Epithelial cell of prostate (primary cell): ENCODE data around the gene TRAF3.
"Not testable (repeated sequence)": the region's sequence is repeated elsewhere in the genome, so short reads cannot be mapped to it uniquely, and the experiment has no call there.

ENCODE experiments used
- DNase-seq: peaks from one replicate; pipeline ENCODE4 v3.0.0-alpha.2; 2011; ENCODE audit warnings: low read depth, low spot score
- H3K27ac ChIP-seq: fragments of 450-650 bp; 2 replicates; pipeline ENCODE4 v1.5.1; 2017; ENCODE audit warnings: mild to moderate bottlenecking

The TRAF3 gene

GRCh38 chr14:102802834-102803523 lies 25.7 kb downstream of the TRAF3 start:
- DNase-seq, result no peak
- no peak overlapping the region for H3K27ac ChIP-seq

- no peak for DNase-seq
- no peak overlapping the region for H3K27ac ChIP-seq
Observed at GRCh38 chr14:102804858-102805257, 27.6 kb downstream of the TRAF3 start.

DNA sequence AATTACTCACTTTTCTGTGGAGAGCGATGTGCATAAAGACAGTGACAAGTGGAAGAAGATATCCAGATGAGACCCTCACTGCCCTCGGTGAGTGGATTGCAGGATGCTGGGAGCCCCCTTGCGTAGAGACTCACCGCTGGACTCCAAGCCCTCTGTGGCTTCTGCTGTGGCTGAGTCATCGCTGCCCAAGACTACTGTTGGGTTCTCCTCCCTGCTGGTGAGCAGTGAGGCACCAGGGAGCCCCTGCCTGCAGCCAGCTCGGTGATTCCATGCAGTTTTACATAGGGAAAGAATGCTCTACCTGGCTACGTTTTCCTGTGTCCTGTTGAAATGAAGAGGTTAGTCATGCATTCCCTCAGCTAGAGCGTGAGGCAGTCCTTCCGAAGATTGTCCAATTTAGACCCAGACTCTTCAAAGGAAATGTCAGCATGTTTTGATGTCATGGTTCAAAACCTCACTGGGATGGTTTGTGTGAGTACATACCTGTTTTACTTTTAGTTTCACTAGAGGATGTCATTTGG lies 28.2 kb downstream of the TRAF3 start:
- DNase-seq, result no peak
- no peak overlapping the region for H3K27ac ChIP-seq

GRCh38 chr14:102805941-102806340 lies 28.7 kb downstream of the TRAF3 start:
- DNase-seq, result no peak
- no peak overlapping the region for H3K27ac ChIP-seq

DNA sequence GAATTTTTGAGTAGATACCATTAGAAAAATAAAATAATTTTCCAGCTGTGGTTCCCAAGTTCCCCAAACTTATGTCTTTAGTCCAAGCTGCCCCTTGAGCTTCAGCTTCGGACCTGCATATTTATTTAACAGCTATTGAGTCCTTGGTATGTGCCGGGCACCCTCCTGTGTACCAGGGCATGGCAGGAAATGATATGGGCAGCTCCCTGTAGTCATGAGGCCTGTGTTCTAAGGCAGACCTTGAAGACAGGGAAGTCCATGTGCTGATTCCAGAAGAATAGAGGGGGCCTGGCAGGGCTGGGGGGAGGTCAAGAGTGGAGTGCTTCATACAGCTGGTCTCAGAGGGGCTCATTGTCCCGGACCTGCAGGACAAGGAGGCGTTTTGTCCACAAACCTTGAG lies 29.2 kb downstream of the TRAF3 start:
- no peak for DNase-seq
- no peak overlapping the region for H3K27ac ChIP-seq

- H3K27ac ChIP-seq, result peak overlapping the region; percentile 28
- DNase-seq, result no peak
Observed at GRCh38 chr14:102807013-102807406, 29.8 kb downstream of the TRAF3 start.

DNA sequence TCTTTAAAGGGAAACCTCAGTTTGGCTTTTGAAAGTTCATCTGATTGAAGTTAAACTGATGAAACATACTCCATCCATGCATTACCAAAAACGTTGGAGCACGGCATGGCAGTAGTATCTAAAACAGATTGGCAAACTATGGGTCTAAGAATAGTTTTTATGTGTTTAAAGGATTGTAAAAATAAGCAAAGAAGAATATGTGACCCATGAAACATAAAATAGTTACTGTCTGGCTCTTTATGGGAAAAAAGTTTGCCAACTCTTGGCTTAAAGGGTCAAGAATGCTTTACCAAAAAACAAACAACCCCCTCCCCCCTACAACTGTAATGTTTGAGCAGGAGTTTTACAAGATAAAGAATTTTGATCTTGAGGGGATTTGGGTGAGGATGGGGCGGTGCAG lies 32.6 kb downstream of the TRAF3 start:
- H3K27ac ChIP-seq, result no peak overlapping the region
- DNase-seq, result no peak

GRCh38 chr14:102810523-102810922 lies 33.3 kb downstream of the TRAF3 start:
- no peak for DNase-seq
- H3K27ac ChIP-seq, result no peak overlapping the region

GRCh38 chr14:102811254-102811963 lies 34.2 kb downstream of the TRAF3 start:
- no peak overlapping the region for H3K27ac ChIP-seq
- DNase-seq, result no peak

DNA sequence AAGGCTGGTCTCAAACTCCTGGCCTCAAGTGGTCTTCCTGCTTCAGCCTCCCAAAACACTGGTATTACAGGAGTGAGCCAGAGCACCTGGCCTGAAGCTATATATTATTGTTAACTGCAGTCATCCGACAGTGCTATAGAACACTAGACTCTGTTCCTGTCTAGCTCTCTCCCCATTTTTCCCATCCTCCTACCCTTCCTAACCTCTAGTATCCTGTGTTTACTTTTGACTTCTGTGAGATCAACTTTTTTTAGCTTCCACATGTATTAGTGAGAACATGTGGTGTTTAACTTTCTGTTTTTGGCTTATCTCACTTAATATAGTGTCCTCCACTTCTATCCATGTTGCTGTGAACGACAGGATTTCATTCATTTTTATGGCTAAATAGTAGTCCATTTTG lies 34.7 kb downstream of the TRAF3 start:
- no peak overlapping the region for H3K27ac ChIP-seq
- DNase-seq, result no peak

DNA sequence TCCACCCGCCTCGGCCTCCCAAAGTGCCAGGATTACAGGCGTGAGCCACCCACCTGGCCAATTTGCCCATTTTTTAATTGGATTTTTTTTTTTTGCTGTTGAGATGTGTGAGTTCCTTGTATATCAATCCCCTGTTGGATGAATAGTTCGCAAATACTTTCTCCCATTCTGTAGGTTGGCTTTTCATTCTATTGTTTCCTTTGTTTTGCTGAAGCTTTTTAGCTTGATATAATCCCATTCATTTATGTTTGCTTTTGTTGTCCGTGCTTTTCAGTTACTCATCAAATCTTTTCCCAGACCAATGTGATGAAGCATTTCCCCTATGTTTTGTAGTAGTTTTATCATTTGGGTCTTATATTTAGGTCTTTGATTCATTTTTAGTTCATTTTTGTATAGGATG lies 36.4 kb downstream of the TRAF3 start:
- H3K27ac ChIP-seq, result no peak overlapping the region
- DNase-seq, result no peak

DNA sequence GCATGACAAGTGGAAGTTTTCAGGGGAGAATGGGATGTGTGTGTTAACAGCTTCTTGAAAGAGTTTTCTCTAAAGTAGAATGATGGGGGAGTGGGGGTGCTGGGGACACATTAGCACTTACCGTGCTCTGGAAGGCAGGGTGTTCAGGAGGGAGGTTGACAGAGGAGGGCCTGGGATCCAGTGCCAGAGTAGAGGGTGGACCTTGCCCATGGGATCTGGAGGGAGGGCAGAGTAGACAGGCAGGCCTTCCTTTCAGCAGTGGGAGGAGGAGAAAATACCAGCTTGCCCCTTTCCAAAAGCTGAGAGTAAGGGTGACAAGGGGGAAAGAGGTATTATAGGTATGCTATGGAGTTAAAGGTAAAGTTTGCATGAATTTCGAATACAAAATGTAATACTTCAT lies 40.1 kb downstream of the TRAF3 start:
- H3K27ac ChIP-seq, result no peak overlapping the region
- no peak for DNase-seq

- no peak for DNase-seq
Observed at GRCh38 chr14:102817942-102818940, 41.0 kb downstream of the TRAF3 start.

GRCh38 chr14:102819176-102819628 lies 42.0 kb downstream of the TRAF3 start:
- H3K27ac ChIP-seq, result peak overlapping the region; percentile 76
- DNase-seq, result no peak

More at GRCh38 chr14:102817942-102818940, 41.0 kb downstream of the TRAF3 start:
- H3K27ac ChIP-seq, result peak overlapping the region; percentile 76

- DNase-seq, result no peak
- peak overlapping the region; percentile 76 for H3K27ac ChIP-seq
Observed at GRCh38 chr14:102819747-102820330, 42.6 kb downstream of the TRAF3 start.

- H3K27ac ChIP-seq, result no peak overlapping the region
- DNase-seq, result no peak
Observed at GRCh38 chr14:102821252-102821651, 44.0 kb downstream of the TRAF3 start.

GRCh38 chr14:102822311-102822863 lies 45.1 kb downstream of the TRAF3 start:
- no peak for DNase-seq
- no peak overlapping the region for H3K27ac ChIP-seq

DNA sequence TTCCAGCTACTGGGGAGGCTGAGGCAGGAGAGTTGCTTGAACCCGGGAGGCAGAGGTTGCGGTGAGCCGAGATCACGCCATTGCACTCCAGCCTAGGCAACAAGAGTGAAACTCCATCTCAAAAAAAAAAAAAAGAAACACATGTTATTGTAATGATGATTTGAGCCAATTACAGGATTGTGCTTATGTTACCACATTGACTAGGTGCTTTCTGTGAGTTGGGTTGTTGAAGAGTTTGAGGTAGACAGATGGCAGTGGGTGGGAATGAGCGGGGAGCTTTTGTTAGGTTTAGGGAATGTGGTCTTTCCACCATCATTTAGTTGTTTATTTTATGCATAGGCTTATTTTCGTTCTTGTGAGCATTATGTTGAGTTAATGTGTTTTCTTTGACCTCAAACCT lies 45.6 kb downstream of the TRAF3 start:
- DNase-seq, H3K27ac ChIP-seq: not testable (repeated sequence)

GRCh38 chr14:102823546-102823945 lies 46.3 kb downstream of the TRAF3 start:
- no peak overlapping the region for H3K27ac ChIP-seq

GRCh38 chr14:102824832-102825231 lies 47.6 kb downstream of the TRAF3 start:
- H3K27ac ChIP-seq, result peak overlapping the region; percentile 42
- DNase-seq, result peak; percentile 65

More at GRCh38 chr14:102823546-102823945, 46.3 kb downstream of the TRAF3 start:
- DNase-seq, result no peak
